ENCODE measurements around the gene ZNF790. TPM values are rescaled to one million over a fixed set of nuclear protein-coding genes. Genes with fewer than 3 reads are reported as not detected.

ZNF790 gene
- total and polyA plus RNA-seq, 2 of the 13 experiments (the other 11 are each of a cell fraction or from before 2014, with no cell fraction given): 1.3 to 5.3 TPM

GRCh38 chr19:36837906-36838783 is at the start of gene ZNF790 (continued):
- TF ChIP-seq ZNF142 (CRISPR knock-in tag; IDR thresholded peaks at IDR 0.05) (peak; percentile 65; the same call in 1 of the 2 replicates), STAG1 (CRISPR knock-in tag; IDR thresholded peaks at IDR 0.05) (0 out of 2 replicates have a peak, but pooled peaks have one; percentile 9), ONECUT2 (CRISPR knock-in tag; IDR thresholded peaks at IDR 0.05) (no peak), RARG (CRISPR knock-in tag; IDR thresholded peaks at IDR 0.05; ENCODE audit: low read depth) (no peak), SAFB2 (CRISPR knock-in tag; IDR thresholded peaks at IDR 0.05; ENCODE audit: borderline replicate concordance, low read depth) (peak; percentile 42; the same call in 1 of the 2 replicates), POGK (CRISPR knock-in tag; conservative IDR thresholded peaks at IDR 0.05) (no peak; the same call in 1 of the 2 replicates), NFIB (CRISPR knock-in tag; IDR thresholded peaks at IDR 0.05; ENCODE audit: borderline replicate concordance) (no peak), ZMYM4 (CRISPR knock-in tag; IDR thresholded peaks at IDR 0.05) (peak; percentile 83), ZNF670 (CRISPR knock-in tag; IDR thresholded peaks at IDR 0.05; ENCODE audit: borderline replicate concordance) (peak; percentile 74), ZNF34 (CRISPR knock-in tag; IDR thresholded peaks at IDR 0.05; ENCODE audit: borderline replicate concordance) (no peak), ZNF280D (CRISPR knock-in tag; IDR thresholded peaks at IDR 0.05) (peak; percentile 84; the same call in 1 of the 2 replicates), GMEB2 (CRISPR knock-in tag; IDR thresholded peaks at IDR 0.05; ENCODE audit: low read depth) (peak; percentile 61; the same call in 1 of the 2 replicates), ZSCAN22 (CRISPR knock-in tag; IDR thresholded peaks at IDR 0.05) (no peak), AKAP8 (CRISPR knock-in tag; IDR thresholded peaks at IDR 0.05) (peak; percentile 89)
